Central memory CD4-positive, alpha-beta T cell (primary cell): Measurements from ENCODE around the gene RPP25.

Experiments used
- DNase-seq: peaks from one replicate; pipeline ENCODE4 v3.0.0; 2022
- total RNA-seq, 3 experiments: gene quantifications; one replicate each; lab custom pipeline; 2026; lab: John Stamatoyannopoulos, UW

The RPP25 gene, protein sequence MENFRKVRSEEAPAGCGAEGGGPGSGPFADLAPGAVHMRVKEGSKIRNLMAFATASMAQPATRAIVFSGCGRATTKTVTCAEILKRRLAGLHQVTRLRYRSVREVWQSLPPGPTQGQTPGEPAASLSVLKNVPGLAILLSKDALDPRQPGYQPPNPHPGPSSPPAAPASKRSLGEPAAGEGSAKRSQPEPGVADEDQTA
- total RNA-seq, result 2.1 to 22.9 (median 8.1) reads per million in 3 experiments

- peak; percentile 40 for DNase-seq
These were observed at the start of gene RPP25 for GRCh38 chr15:74956648-74957475. TSS of gene RPP25 (minus strand) at chr15:74956772. CDS start at chr15:74956583, 189 bp downstream.

GRCh38 chr15:75002398-75002797 lies 45.8 kb upstream of the RPP25 start:
- DNase-seq, result no peak

- no peak for DNase-seq
These were observed 44.7 kb upstream of the RPP25 start for GRCh38 chr15:75001310-75001709.

GRCh38 chr15:74997543-74997942 lies 41.0 kb upstream of the RPP25 start:
- DNase-seq, result no peak

- DNase-seq, result no peak
These were observed 40.6 kb upstream of the RPP25 start for GRCh38 chr15:74997141-74997540.

DNA sequence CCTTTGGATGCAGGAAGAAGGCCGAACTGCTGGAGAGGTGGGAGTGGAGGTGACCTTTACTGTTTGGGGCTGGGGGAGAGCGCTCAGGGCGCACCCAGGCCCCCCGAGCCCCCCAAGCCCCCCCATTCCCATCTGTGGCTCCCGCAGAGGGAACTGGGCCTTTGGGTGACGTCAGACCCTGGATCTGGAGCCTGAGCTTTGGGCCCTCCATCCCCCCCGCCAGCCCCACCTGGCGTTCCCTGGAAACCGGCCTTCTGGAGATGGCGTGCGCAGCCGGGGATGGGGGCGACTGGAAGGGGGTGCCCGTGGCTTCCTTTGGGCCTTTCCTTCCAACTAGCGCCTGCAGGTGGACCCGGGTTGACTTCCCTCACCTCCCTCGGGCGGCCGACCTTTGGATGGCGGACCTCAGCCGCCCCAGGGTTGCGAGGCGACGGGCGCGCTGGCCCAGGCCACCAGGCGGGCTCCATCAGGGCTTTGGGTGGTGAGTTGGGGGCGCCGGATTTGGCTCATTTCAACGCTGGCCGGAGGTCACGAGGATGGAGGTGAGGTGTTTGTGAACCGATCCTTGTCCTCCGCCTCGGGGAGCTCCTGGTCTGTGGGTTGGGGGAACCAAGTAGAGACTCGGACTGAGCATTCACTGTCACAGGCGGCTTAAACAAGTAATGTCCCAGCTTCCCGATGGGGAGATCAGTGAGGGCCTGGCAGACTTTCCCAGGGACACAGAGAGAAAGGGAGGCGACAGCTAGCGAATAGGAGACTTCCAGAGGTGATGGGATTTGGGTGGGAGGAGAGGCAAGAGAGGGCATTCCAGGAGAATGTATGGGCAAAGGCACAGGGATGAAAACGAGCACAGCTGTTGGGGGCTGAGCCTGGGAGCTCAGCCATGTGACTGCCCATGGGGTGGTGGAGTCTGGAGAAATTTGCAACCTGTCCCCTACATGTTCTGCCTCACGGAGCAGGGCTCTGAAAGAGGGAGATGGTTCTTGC lies 39.5 kb upstream of the RPP25 start:
- DNase-seq, result no peak

DNA sequence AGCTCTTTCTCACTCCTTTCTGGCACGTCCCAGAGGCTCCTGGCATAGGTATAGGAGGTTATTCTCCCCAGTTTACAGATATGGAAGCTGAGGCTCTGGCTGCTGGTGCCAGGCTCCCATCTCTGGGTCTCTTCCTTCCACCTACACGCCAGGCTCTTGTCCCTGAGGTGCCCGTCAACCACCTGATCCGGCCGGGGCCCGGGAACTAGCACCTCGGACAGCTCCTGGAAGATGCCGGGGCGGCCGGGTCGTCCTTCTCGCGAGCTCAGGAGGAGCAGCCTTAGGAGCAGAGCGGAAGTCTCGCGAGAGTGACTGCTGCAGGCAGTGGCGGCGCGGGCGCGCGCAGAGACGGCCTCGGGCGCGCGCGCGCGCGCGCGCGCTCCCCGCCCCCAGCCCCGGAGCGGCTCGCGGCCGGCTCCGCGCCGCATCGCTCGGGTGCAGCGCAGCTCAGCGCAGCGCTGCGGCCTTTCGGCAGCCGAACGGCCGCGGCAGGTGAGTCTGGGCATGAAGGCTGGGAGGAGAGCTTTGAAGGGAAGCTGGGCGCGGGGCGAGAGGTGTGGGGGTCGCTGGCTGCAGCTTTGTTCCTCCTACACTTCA lies 38.7 kb upstream of the RPP25 start, which contains the start of gene SCAMP5:
Gene SCAMP5, plus strand, starts transcription at position 382 of the 597 bp plus-strand sequence. CDS start 16,277 bp downstream, outside the sequence.
- DNase-seq, result peak; percentile 89

GRCh38 chr15:74994685-74995084 lies 38.1 kb upstream of the RPP25 start:
- DNase-seq, result no peak

DNA sequence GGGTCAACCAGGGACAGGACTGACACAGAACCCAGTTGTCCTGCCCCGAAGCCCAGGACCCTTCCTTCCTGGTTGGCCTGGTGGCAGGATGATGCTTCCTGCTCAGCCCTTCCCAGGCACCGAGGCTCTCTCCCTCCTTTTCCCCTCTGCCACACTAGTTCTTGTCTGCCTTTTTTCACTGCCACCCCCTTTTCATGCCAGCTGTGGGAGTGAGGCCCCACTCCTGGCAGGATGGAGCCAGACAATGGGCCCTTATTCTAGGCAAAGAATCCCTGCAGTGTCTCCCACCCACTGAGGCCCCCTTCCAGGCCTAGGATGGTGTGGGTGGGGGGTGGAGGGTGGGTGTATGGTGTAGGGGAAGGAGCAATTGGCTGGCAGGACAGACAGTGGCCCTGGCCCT lies 37.7 kb upstream of the RPP25 start:
- no peak for DNase-seq

DNA sequence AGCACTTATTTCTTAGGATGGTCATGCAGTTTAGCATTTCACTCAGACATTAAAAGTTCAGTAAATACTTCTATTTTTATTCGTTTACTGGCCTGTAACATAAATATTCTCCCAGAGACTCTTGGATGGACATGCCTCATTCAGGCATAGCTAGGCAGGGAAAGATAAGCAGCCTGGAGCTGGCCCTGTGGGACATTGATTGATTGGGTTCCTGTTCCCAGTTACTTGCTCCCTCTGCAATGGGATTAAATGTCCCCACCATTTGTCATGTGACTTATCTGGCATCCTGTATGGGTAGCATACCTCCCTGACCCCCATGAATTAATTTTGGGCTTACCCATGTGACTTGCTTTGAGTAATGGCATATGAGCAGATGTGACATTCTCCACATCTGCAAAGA lies 36.0 kb upstream of the RPP25 start:
- DNase-seq, result no peak

GRCh38 chr15:74989527-74989926 lies 33.0 kb upstream of the RPP25 start:
- DNase-seq, result no peak

GRCh38 chr15:74988007-74988800 lies 31.6 kb upstream of the RPP25 start:
- DNase-seq, result no peak

- no peak for DNase-seq
These were observed 27.2 kb upstream of the RPP25 start for GRCh38 chr15:74983725-74984231.

GRCh38 chr15:74982183-74982582 lies 25.6 kb upstream of the RPP25 start:
- DNase-seq, result no peak

GRCh38 chr15:74978503-74978902 lies 21.9 kb upstream of the RPP25 start:
- no peak for DNase-seq

GRCh38 chr15:74978077-74978476 lies 21.5 kb upstream of the RPP25 start:
- no peak for DNase-seq

GRCh38 chr15:74977599-74977998 lies 21.0 kb upstream of the RPP25 start:
- no peak for DNase-seq

GRCh38 chr15:74976159-74976558 lies 19.6 kb upstream of the RPP25 start:
- DNase-seq, result no peak

GRCh38 chr15:74967670-74968069 lies 11.1 kb upstream of the RPP25 start:
- DNase-seq, result no peak

DNA sequence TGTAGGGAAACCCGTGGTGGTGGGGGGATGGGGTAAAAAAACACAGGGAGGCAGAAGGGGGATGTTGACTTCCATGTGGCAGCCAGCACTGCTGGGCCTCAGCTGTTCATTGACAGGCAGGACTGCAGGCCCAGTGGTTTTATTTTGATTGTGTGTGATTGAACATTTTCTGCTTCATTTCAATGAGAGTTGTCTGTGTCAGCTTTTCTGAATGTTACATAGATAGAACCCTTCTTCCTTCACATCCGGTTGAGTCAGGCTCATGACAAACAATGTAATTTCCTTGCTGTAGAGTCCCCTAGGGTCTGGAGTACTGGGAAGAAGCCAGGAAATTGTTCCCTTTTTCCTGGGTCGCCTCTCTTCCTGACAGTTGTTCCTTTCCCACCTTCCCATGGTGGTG lies 8.2 kb upstream of the RPP25 start:
- DNase-seq, result no peak

DNA sequence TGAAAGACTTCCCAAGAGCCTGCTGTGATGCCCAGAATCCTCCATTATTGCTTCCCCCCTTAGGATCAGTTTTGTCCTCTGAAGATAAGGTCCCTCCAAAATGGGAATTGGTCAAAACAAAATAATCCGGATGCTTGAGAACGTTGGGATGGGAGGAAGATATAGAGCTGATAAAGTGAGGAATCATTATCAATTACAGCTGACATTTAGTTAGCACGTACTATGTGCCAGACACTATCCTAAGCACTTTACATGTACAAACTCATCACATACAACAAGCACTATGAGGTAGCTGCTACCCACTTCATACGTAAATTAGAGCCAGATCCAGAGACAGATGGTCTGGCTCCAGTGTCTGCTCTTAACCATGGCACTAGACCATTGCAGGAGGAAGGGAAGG lies 6.6 kb upstream of the RPP25 start:
- no peak for DNase-seq
